IMR-90 (cell line): ENCODE measurements around the gene MRPS16. TPM values are rescaled to one million over a fixed set of nuclear protein-coding genes. Genes with fewer than 3 reads are reported as not detected.

ENCODE experiments used
- ATAC-seq: fragments of 200-7000 bp; cut with Tn5 transposase; 2 replicates; pipeline ENCODE4 v1.9.1; 2020; ENCODE audit warnings: low read depth, mild to moderate bottlenecking, moderate library complexity
- BruUV-seq: library from RNA; stranded (reverse); fragments of 400-500 nt; replicated peaks from 2 replicates; lab custom pipeline; 2021; lab: Mats Ljungman, UMichigan
- CTCF ChIA-PET: fragments of 300-600 bp; formaldehyde crosslinking; extraction: SDS; loops from one replicate; lab custom pipeline; 2021; ENCODE audit warnings: antibody characterized with exemption; lab: Yijun Ruan, JAX
- POLR2A ChIA-PET: fragments of 300-600 bp; sonication (Branson Sonifier 250); formaldehyde crosslinking; loops from one replicate; lab custom pipeline; 2022; ENCODE audit warnings: antibody characterized with exemption; ENCODE audit not compliant: unreplicated experiment; lab: Charles Lee
- DNase-seq: peaks from one replicate; pipeline ENCODE4 v3.0.0; 2013
- H2AFZ ChIP-seq: replicated peaks from 2 replicates; pipeline ENCODE3; 2013; ENCODE audit warnings: low read length, mild to moderate bottlenecking; ENCODE audit not compliant: poor library complexity
- H2AK5ac ChIP-seq: 2 replicates; pipeline ENCODE4 v1.6.1; 2013; ENCODE audit warnings: low read depth, low read length, inconsistent platforms
- H2AK9ac ChIP-seq: replicated peaks from 2 replicates; pipeline ENCODE3; 2013; ENCODE audit warnings: mild to moderate bottlenecking, low read depth, low read length, moderate library complexity; ENCODE audit not compliant: poor library complexity
- H2BK120ac ChIP-seq: 2 replicates; pipeline ENCODE4 v1.6.1; 2013; ENCODE audit warnings: low read depth, low read length, inconsistent platforms
- H2BK15ac ChIP-seq: 3 replicates; pipeline ENCODE4 v1.6.1; 2013; ENCODE audit warnings: low read depth, low read length, inconsistent platforms
- H2BK20ac ChIP-seq: 2 replicates; pipeline ENCODE4 v1.6.1; 2013; ENCODE audit warnings: low read depth, mild to moderate bottlenecking, inconsistent platforms, low read length, moderate library complexity
- H2BK5ac ChIP-seq: 2 replicates; pipeline ENCODE4 v1.6.1; 2013; ENCODE audit warnings: mild to moderate bottlenecking, low read depth, low read length, inconsistent platforms; ENCODE audit not compliant: poor library complexity, severe bottlenecking
- H3K14ac ChIP-seq: replicated peaks from 2 replicates; pipeline ENCODE4 v1.6.1; 2013; ENCODE audit warnings: low read depth, low read length, inconsistent platforms
- H3K18ac ChIP-seq: 2 replicates; pipeline ENCODE4 v1.6.1; 2013; ENCODE audit warnings: low read depth, low read length, control low read depth
- H3K23ac ChIP-seq: 2 replicates; pipeline ENCODE4 v1.6.1; 2013; ENCODE audit warnings: low read depth, low read length, inconsistent platforms
- H3K27ac ChIP-seq: 2 replicates; pipeline ENCODE4 v1.5.1; 2013; ENCODE audit warnings: mild to moderate bottlenecking, control low read depth, low read length; ENCODE audit not compliant: insufficient read depth
- H3K27me3 ChIP-seq: 2 replicates; pipeline ENCODE4 v1.6.1; 2013; ENCODE audit warnings: low read length; ENCODE audit not compliant: control insufficient read depth, insufficient read depth
- H3K36me3 ChIP-seq: 2 replicates; pipeline ENCODE4 v1.6.1; 2013; ENCODE audit warnings: low read length, mixed read lengths; ENCODE audit not compliant: control insufficient read depth, insufficient read depth
- H3K4ac ChIP-seq: 2 replicates; pipeline ENCODE4 v1.6.1; 2013; ENCODE audit warnings: low read depth, low read length, inconsistent platforms
- H3K4me1 ChIP-seq: 2 replicates; pipeline ENCODE4 v1.6.1; 2013; ENCODE audit warnings: low read length, mixed read lengths; ENCODE audit not compliant: control insufficient read depth, insufficient read depth
- H3K4me2 ChIP-seq: 2 replicates; pipeline ENCODE4 v1.6.1; 2013; ENCODE audit warnings: low read depth, mild to moderate bottlenecking, control low read depth, low read length, moderate library complexity
- H3K4me3 ChIP-seq: 2 replicates; pipeline ENCODE4 v1.5.1; 2013; ENCODE audit warnings: low read depth, mild to moderate bottlenecking, control low read depth, low read length, moderate library complexity; ENCODE audit not compliant: insufficient read depth
- H3K56ac ChIP-seq: 2 replicates; pipeline ENCODE4 v1.6.1; 2013; ENCODE audit warnings: low read length, inconsistent platforms; ENCODE audit not compliant: insufficient read depth; ENCODE audit errors: extremely low read depth
- H3K79me1 ChIP-seq, 2 experiments: 2 replicates each; pipeline ENCODE4 v1.6.1; 2013; ENCODE audit warnings: low read length in 2 of 2, inconsistent platforms in 1 of 2, low read depth in 1 of 2
- H3K9ac ChIP-seq: 2 replicates; pipeline ENCODE4 v1.6.1; 2013; ENCODE audit warnings: low read depth, low read length, control low read depth
- H3K9me1 ChIP-seq: 2 replicates; pipeline ENCODE4 v1.6.1; 2013; ENCODE audit warnings: low read length, inconsistent platforms; ENCODE audit not compliant: insufficient read depth
- H3K9me3 ChIP-seq: 2 replicates; pipeline ENCODE4 v1.6.1; 2013; ENCODE audit warnings: low read length; ENCODE audit not compliant: control insufficient read depth, insufficient read depth
- H4K20me1 ChIP-seq: 2 replicates; pipeline ENCODE4 v1.6.1; 2013; ENCODE audit warnings: low read length, inconsistent platforms; ENCODE audit not compliant: insufficient read depth
- H4K5ac ChIP-seq: 2 replicates; pipeline ENCODE4 v1.6.1; 2013; ENCODE audit warnings: mild to moderate bottlenecking, low read depth, low read length, control low read depth
- H4K8ac ChIP-seq, 2 experiments: 2 replicates each; pipeline ENCODE4 v1.6.1; 2013; ENCODE audit warnings: low read depth in 2 of 2, low read length in 2 of 2, control low read depth in 1 of 2, inconsistent platforms in 1 of 2
- H4K91ac ChIP-seq: 2 replicates; pipeline ENCODE4 v1.6.1; 2013; ENCODE audit warnings: low read depth, low read length, inconsistent platforms; ENCODE audit not compliant: insufficient read depth
- FOS ChIP-seq: fragments of 150-350 bp; IDR thresholded peaks from 2 replicates; pipeline ENCODE4 v1.6.1; 2016; ENCODE audit warnings: low read depth, low read length
- WGBS, 2 experiments: methylation state at CpG; one replicate each; pipeline versions ENCODE4 v1.1.5 to v1.1.7; 2013; ENCODE audit warnings: missing lambda C conversion rate in 2 of 2; ENCODE audit not compliant: insufficient read length in 1 of 2; ENCODE audit errors: extremely low coverage in 2 of 2; 5-methylcytosine and 5-hydroxymethylcytosine counted together
- dilution Hi-C: fragments of 300-500 bp; cut with HindIII; formaldehyde crosslinking; loops from one replicate; pipeline ENCODE4 v1.14.3; 2018; ENCODE audit warnings: low sequenced_read_pairs; ENCODE audit not compliant: unreplicated experiment
- in situ Hi-C: fragments of 300-500 bp; cut with MboI; formaldehyde crosslinking; loops from 3 replicates; pipeline ENCODE4 v1.14.3; 2019; ENCODE audit warnings: low sequenced_read_pairs, inconsistent platforms, mixed read lengths
- intact Hi-C: fragments of 100-400 bp; cut with micrococcal nuclease; formaldehyde crosslinking; loops from 2 replicates; pipeline ENCODE4 v1.10.0; 2022
- polyA plus RNA-seq, 3 experiments: library from polyadenylated mRNA; depleted of rRNA; stranded (reverse); fragments of >200 nt; gene quantifications; 2 replicates each; pipeline ENCODE4 v1.2.3, GENCODE V29; 2012; ENCODE audit warnings: low replicate concordance in 1 of 3
- total RNA-seq: library from RNA; depleted of rRNA; stranded (reverse); fragments of >200 nt; gene quantifications from 2 replicates; pipeline ENCODE4 v1.2.3, GENCODE V29; 2012
- TF ChIP-seq, protein P1 (sequence below): conservative IDR thresholded peaks from 2 replicates; pipeline ENCODE4 v1.5.1; 2012; ENCODE audit warnings: mild to moderate bottlenecking, low read depth, low read length, improper control_type of control experiment

Gene MRPS16
- total and polyA plus RNA-seq, 2 of the 4 experiments (the other 2 are of a cell fraction), result 45.3 to 62.4 TPM

DNA sequence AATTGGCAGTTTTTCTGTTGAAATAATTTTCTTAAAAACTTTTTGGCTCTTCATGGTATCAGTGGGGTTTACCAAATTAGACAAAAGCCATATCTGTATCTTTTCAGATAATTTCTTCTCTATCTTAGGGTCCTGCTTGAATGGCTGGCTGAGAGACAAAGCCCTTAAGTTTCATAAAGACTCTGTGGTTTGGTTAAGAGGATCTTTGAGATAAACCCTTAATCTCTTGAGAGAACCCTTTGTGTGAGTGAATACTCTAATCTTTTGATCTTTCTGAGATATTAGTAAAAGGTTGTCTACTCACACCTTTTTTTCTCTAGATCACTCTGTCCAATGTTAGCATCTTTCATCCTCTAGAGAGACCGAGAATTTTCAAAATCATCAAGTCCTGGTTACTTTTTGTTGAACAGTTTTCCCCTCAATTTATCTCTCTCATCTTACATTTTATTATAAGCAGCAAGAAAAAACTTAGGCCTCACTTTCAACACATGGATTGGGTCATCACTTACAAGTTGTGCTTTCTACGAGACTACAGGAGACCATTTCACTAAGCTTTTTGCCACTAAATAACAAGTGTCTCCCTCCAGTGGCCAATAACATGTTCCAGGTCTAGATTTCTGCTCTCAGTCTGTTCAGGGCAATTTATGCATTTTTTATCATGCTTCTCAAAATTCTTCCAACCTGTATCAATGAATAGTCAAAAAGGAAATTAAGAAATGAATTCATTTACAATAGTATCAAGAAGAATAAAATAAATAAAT is 33.8 kb downstream of the MRPS16 start:
- POLR2A ChIA-PET, result no interaction called here
- no peak overlapping the region for H3K27ac ChIP-seq

More for the DNA sequence above, 33.8 kb downstream of the MRPS16 start:
- TF ChIP-seq, protein P1, sequence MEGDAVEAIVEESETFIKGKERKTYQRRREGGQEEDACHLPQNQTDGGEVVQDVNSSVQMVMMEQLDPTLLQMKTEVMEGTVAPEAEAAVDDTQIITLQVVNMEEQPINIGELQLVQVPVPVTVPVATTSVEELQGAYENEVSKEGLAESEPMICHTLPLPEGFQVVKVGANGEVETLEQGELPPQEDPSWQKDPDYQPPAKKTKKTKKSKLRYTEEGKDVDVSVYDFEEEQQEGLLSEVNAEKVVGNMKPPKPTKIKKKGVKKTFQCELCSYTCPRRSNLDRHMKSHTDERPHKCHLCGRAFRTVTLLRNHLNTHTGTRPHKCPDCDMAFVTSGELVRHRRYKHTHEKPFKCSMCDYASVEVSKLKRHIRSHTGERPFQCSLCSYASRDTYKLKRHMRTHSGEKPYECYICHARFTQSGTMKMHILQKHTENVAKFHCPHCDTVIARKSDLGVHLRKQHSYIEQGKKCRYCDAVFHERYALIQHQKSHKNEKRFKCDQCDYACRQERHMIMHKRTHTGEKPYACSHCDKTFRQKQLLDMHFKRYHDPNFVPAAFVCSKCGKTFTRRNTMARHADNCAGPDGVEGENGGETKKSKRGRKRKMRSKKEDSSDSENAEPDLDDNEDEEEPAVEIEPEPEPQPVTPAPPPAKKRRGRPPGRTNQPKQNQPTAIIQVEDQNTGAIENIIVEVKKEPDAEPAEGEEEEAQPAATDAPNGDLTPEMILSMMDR, result peak; percentile 30; the same call in 1 of the 2 replicates
- no peak for TF ChIP-seq FOS
- Histone ChIP-seq H3K4me1 (no peaks in the 10 kb centered on the region), H4K20me1 (no peaks in the 10 kb centered on the region; the same call in 1 of the 2 replicates), H3K36me3 (peaks cover 15% of the 10 kb centered on the region), H2BK15ac (no peak overlapping the region), H2BK120ac (no peak overlapping the region), H4K5ac (no peak overlapping the region), H2AK9ac (no peak overlapping the region), H3K27me3 (no peaks in the 10 kb centered on the region), H3K23ac (no peak overlapping the region), H2BK5ac (no peak overlapping the region), H3K56ac (no peak overlapping the region), H3K9ac (no peak overlapping the region), H3K9me3 (no peaks in the 10 kb centered on the region), H2BK20ac (no peak overlapping the region), H3K14ac (no peak overlapping the region), H3K9me1 (0 out of 2 replicates have a peak, but pooled peaks cover 3% of the 10 kb centered on the region), H3K4ac (no peak overlapping the region), H3K18ac (no peak overlapping the region), H3K4me3 (no peak overlapping the region), H3K79me1 (no peaks in the 10 kb centered on the region; a peak in 2 of 4 replicates), H2AK5ac (no peak overlapping the region), H2AFZ (no peak overlapping the region), H4K91ac (no peak overlapping the region), H4K8ac (no peak overlapping the region), H3K4me2 (no peak overlapping the region)
- in situ Hi-C loops (no loop called here), intact Hi-C loops (no loop called here), dilution Hi-C loops (no loop called here)
- no TSS peak for BruUV-seq
- ATAC-seq (no peak), DNase-seq (peak; percentile 28)
- CTCF ChIA-PET, result interaction anchor here (0.7 kb wide), 1 partner anchor 91 kb away, joined by 3 read pairs; no protein-coding TSS in a partner anchor
- WGBS, 2 experiments, result 94% methylated on average over 2 of the region's 2 CpGs; no CpG with 5 or more reads in 1 of the 2 experiments
